Stimulated activated CD8-positive, alpha-beta memory T cell treated with anti-CD3 and anti-CD28 coated beads, Interleukin-12 subunit alpha, Interleukin-12 subunit beta, amount 100 ng/mL, for 1 hour (primary cell): ENCODE data around the gene PYGM.

Experiments used
- DNase-seq: peaks from one replicate; pipeline ENCODE4 v3.0.0-alpha.2; 2020; ENCODE audit warnings: low read depth

The PYGM gene

GRCh38 chr11:64791781-64792291, 32.1 kb upstream of the PYGM start:
- no peak for DNase-seq

- DNase-seq = no peak
Measured at GRCh38 chr11:64790205-64791095, 30.7 kb upstream of the PYGM start.

GRCh38 chr11:64789331-64790204, 29.8 kb upstream of the PYGM start:
- DNase-seq = no peak

- DNase-seq = no peak
Measured at GRCh38 chr11:64788321-64789215, 28.8 kb upstream of the PYGM start.

GRCh38 chr11:64787526-64788320, 27.9 kb upstream of the PYGM start:
- DNase-seq = peak; percentile 33

- no peak for DNase-seq
Measured at GRCh38 chr11:64786308-64786707, 26.5 kb upstream of the PYGM start.

GRCh38 chr11:64784813-64785581, 25.2 kb upstream of the PYGM start:
- no peak for DNase-seq

GRCh38 chr11:64778473-64779298, 18.9 kb upstream of the PYGM start, which contains the start of gene SF1:
Gene SF1 (minus strand): TSS chr11:64778542. CDS start chr11:64778392, 150 bp downstream.
- peak; percentile 98 for DNase-seq

GRCh38 chr11:64778223-64778472, 18.4 kb upstream of the PYGM start:
- no peak for DNase-seq

- peak; percentile 69 for DNase-seq
Measured at GRCh38 chr11:64777449-64778222, 17.9 kb upstream of the PYGM start.

- DNase-seq = no peak
Measured at GRCh38 chr11:64776875-64777274, 17.1 kb upstream of the PYGM start.

- DNase-seq = no peak
Measured at GRCh38 chr11:64776425-64776824, 16.7 kb upstream of the PYGM start.

- DNase-seq = no peak
Measured at GRCh38 chr11:64774144-64774543, 14.4 kb upstream of the PYGM start.

GRCh38 chr11:64772303-64773018, 12.7 kb upstream of the PYGM start:
- DNase-seq = no peak

GRCh38 chr11:64771861-64772260, 12.1 kb upstream of the PYGM start:
- DNase-seq = no peak

- no peak for DNase-seq
Measured at GRCh38 chr11:64770120-64770519, 10.3 kb upstream of the PYGM start.

GRCh38 chr11:64769283-64769682, 9.5 kb upstream of the PYGM start:
- no peak for DNase-seq

GRCh38 chr11:64768300-64768694, 8.5 kb upstream of the PYGM start:
- no peak for DNase-seq
